HG02885 (cell line): Measurements from ENCODE around the gene PTPRR.
A peak's percentile ranks its signal among the peaks of the same experiment; 100 is the strongest.

Experiments used
- ATAC-seq: cut with Tn5 transposase; IDR thresholded peaks from one replicate; pipeline ENCODE4 v1.9.1; 2021; ENCODE audit warnings: mild to moderate bottlenecking; ENCODE audit not compliant: unreplicated experiment, poor library complexity

The PTPRR gene

DNA sequence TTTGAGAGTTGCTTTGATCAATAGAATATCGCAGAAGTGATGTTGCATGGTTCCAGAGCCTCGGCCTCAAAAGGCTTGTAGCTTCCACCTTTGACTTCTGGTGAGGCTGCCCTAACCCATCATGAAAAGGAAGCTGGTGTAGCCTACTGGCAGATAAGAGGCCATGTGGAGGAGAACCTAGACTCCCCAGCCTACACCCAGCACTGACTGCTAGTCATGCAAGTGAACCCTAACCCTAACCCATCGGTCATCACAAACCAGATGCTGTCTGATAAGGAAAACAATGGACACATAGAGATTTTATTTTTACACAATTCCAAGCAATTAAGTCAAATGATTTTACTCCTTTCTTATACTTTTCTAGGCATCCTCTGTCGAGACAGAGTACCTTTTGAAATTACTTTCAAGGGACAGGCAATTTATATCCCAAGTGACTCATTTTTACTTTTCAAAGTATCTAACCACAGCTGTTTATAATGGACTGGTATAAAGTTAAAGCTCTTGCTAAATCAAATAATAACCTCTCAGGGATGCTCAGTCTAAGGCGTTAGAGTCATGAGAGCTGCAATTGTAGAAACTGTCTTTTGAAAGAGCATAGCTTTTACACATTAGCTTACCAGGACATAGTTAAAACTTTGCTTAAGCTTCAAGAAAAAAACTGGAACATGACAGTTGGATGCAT lies 300.9 kb downstream of the PTPRR start:
- no peak for ATAC-seq

DNA sequence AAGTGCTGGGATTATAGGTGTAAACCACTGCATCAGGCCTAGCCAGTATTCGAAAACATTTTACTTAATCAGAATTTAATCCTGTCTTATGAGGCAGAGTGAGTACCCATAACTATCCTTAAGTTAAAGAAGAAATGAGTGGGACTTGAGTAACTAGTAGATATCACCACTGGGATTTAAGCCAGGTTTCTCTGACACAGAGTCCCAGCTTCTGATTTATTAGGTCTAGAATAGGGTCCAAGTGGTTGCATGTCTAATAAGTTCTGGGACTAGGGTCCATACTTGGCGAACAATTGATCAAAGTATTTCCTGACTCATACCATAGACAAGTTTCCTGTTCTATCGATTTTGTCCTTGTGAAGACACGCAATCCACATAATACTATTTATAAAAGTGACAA lies 302.2 kb downstream of the PTPRR start:
- no peak for ATAC-seq

- ATAC-seq = no peak
Measured at GRCh38 chr12:70617450-70617849, 303.1 kb downstream of the PTPRR start.

DNA sequence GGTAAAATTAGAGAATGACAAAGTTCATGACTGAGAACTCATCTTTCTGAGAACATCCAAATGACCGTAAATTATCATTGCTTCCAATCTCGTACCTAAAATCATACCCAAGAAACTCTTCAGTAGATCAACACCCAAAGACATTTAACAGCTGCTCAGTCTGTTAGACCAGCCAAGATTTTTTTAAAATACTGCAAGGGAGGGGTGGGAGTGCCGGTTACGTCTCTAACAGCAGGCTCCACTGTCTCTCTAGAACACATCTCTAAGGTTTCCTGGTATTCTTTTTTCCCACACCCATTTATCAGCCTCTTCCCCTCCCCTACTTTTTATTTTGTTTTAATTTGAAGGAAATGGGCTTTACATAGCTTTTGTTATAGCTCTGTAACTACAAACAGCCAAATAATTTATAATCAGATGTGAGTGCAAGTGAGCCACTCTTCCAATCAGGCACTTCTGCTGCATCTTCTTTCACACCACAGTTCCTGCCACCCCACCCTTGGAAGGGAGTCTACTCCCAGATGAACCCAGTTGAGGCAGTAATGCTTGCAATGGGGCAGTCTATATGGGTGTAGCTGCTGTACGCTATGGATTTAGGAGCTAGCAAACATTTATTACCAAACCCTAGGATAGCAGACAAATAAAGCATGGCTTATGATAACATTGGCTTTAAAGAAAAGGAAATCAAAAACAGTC lies 305.2 kb downstream of the PTPRR start:
- ATAC-seq = no peak

- peak; percentile 58 for ATAC-seq
Measured at GRCh38 chr12:70609739-70610491, 310.6 kb downstream of the PTPRR start.

DNA sequence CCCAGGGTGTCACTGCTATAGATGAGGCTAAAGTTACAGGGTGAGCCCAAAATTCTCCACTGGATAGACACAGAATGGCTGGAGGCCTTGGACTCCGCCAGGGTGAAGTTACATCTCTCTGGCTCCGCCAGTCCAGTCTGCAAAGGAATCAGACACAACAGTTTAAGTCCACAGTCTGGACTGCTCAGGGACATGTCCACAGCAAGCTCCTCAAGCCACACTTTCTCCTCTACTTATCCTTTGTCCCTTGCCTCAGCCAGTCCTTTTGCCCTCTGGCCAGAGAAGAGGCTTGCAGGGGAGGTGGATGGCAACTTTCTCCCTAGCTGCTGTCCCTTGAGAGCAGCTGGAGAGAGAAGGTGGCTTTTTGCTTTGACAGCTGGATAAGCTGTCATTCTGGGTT lies 311.3 kb downstream of the PTPRR start:
- ATAC-seq = no peak

- ATAC-seq = no peak
Measured at GRCh38 chr12:70608184-70608583, 312.4 kb downstream of the PTPRR start.

DNA sequence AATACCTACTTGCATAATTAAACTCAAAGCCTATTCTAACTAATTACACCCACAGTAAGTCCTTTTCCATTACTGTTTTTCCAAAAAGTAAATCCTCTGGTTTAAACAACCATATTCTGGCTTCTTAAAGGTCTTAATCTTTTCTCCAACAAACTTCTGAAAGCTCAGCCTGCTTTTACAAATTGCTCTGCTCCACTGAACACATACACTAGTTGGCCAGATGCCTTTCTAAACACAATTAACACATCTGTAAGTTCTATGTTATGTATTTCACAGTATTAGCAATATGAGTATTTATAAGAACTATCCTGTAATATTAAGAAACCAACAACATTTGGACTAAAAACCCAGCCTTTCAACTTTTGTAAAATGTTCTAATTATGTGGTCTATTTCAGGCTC lies 313.4 kb downstream of the PTPRR start:
- ATAC-seq = no peak

DNA sequence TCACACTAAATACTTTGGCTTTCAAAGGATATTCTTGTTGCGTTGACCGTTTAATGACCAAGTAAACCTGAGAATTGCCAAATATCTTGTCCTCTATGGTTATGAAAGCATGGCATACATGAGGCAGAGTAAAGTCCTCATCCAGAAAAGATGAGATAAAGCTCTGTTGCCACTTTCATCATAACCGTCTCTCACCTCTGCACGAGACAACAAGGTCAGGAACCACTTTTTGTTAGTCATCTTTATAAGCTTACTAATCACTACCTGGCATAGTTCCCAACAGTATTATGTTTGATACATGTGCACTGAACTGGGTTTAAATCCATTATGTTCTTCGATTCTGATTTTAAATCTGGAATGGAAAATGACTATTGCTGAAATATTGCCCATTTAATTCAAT lies 314.6 kb downstream of the PTPRR start:
- no peak for ATAC-seq

- no peak for ATAC-seq
Measured at GRCh38 chr12:70604662-70605061, 315.9 kb downstream of the PTPRR start.

DNA sequence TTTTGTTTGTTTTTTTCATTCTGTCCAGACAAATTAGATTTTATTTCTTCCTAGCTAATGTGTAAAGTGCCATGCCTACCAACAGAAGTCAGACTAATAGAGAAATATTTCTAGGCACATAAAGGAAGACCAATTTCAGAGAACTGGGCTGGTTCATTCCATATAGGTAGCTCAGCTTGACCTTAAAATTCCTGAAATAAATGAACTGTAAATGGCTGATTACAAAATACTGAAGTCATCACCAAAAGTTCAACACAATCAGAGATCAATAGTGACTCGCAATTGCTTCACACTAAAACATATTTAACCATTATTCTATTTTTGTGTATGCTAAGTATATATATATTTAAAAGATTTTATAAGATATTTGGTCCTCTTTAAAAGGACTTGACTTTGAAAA lies 317.5 kb downstream of the PTPRR start:
- no peak for ATAC-seq

- ATAC-seq = no peak
Measured at GRCh38 chr12:70598467-70599193, 321.9 kb downstream of the PTPRR start.

- no peak for ATAC-seq
Measured at GRCh38 chr12:70592664-70593063, 327.9 kb downstream of the PTPRR start.

DNA sequence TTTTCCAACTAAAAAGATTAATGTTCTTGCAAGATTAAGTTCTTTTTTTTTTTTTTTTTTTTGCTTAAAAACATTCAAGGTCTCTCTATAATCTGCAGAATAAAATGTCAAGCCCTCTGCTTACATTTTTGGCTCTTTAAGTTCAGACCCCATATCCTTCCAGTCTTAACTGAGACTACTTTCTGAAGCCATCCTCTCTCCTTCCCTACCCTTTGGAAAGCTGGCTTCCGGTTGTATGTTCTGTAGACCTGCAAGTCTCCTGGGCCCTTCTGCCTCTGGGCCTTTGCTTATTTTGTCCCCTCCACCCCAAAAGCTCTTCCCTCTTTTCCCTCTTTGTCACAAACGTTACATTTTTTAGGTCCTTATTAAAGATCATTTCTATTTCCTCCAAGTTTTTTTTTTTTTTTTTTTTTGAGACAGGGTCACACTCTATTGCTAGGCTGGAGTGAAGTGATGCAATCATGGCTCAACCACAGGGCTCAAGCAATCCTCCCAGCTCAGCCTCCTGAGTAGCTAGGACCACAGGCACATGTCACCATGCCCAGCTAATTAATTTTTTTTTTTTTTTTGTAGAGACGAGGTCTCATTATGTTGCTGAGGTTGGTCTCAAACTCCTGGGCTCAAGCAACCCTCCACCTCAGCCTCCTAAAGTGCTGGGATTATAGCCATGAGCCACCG lies 329.9 kb downstream of the PTPRR start:
- ATAC-seq = no peak

GRCh38 chr12:70590051-70590450 lies 330.5 kb downstream of the PTPRR start:
- ATAC-seq = peak; percentile 97
